ENCODE results near the gene FRMPD4. TPM values are rescaled to one million over a fixed set of nuclear protein-coding genes. Genes with fewer than 3 reads are reported as not detected.

The FRMPD4 gene
- polyA plus RNA-seq, 3 donors = 0.09 to 0.16 (median 0.10) TPM

- no peak for DNase-seq
Observed at GRCh38 chrX:12360986-12361598, 222.8 kb downstream of the FRMPD4 start.

DNA sequence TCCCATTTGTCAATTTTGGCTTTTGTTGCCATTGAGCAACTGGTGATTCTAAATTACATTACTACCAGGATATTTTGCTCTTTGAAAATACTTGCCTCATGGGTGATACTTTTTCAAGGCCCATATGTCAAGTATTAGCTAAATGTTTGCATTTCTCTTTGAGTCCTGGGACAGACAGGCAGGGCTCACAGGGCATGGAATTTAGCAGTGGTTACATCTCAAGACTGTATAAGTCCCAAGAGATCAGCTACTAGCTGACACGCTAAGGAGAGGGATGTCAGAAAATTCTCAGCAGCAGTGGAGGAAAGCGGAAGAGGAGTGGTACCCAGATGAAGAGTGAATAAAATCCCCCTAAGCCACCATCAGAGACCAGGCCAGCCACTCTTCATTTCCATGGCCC lies 224.9 kb downstream of the FRMPD4 start:
- no peak for DNase-seq

- no peak for DNase-seq
Observed at GRCh38 chrX:12366440-12366839, 228.2 kb downstream of the FRMPD4 start.

DNA sequence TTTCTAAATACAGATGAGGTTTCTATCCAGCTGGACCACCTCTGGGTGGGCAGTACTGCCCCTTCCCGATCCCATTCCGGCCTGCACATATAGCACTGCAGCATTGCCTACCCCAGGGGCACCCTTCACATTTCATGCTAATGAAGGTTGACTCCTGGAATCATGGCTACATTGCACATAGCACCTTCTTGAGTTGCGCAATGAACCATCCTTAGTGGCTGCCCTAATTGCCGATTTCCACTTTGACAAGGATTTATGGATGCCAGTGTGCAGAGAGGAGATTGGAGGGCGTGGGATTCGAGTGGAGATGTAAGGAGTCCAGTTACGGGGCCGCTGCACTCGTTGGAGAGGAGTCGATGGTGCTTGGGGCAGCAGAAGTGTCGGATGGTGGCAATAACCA lies 229.0 kb downstream of the FRMPD4 start:
- DNase-seq = no peak

GRCh38 chrX:12370497-12370986 lies 232.3 kb downstream of the FRMPD4 start:
- DNase-seq = no peak

DNA sequence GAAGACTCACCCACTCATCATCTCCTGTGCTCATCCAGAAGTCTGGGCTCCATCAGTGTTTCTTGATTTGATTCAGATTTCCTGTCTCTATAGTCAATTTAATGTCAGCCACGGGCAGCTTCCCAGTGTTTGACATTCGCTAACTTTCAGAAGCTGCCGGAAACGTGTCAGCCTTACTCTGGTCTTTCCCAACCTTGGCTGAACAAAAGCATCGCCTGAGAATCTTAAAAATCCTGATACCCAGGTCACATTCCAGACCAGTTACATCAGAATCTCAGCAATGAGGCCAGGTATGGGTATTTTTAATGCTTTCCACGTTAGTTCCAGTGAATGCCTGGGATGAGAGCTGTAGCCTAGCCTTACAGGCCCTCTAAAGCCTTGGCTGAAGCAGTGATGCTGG lies 233.8 kb downstream of the FRMPD4 start:
- DNase-seq = no peak

- DNase-seq = no peak
Observed at GRCh38 chrX:12374286-12374685, 236.0 kb downstream of the FRMPD4 start.

- peak; percentile 20 for DNase-seq
Observed at GRCh38 chrX:12378253-12378652, 240.0 kb downstream of the FRMPD4 start.

- DNase-seq = no peak
Observed at GRCh38 chrX:12378706-12379105, 240.4 kb downstream of the FRMPD4 start.

DNA sequence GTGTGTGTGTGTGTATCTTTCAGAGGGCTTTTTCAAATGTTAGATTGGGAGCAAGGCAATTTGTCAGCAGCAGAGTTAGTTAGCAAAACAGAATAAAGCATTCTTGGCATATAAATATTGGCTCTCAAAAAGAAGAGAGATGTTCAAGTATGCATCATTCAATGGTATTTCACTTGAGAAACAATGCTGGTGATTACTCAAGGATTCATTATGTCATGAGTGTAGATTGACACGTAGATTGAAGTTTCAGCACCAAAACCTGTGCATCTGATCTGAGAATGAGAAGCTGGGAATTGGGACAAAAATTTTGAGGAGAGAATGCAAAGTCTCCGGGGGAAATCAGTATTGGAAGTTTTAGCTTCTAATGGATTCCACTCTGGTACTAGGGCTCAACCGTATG lies 241.4 kb downstream of the FRMPD4 start:
- no peak for DNase-seq

GRCh38 chrX:12383196-12383595 lies 244.9 kb downstream of the FRMPD4 start:
- DNase-seq = no peak

GRCh38 chrX:12390301-12390700 lies 252.0 kb downstream of the FRMPD4 start:
- DNase-seq = no peak

DNA sequence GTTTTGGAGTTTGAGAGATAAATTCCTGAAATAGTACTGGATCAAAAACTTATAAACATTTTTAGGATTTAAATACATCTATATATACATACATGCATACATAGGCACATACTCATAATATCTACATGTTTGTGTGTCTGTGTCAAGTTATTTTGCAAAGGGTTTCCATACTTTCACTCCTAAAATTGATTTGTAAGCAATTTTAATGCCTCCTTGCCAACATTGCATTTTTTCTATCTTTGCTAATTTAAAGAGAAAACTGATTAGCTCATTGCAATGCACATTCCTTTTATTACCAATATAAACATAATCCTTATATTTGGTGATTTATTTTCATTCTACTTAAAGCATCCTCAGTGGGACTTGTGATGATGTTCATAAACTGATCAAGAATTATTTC lies 258.3 kb downstream of the FRMPD4 start:
- DNase-seq = no peak

DNA sequence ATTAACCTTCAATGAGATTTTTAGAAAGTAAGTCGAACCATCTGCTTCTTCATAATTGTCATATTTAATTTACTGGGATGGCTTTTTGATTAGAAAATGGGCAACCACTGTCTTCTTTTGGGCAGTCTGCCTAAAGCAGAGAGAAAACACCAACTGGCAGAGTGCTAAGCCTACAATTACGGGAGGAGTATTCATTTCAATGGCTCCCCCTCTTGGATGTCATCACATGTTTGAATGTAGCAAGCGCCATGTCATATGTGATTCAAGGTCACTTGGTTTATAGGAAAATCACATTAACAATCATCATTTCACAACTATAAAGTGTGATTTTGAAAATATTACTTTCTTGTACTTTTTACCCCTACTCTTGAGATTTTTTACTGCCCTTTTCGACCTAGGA lies 261.9 kb downstream of the FRMPD4 start:
- DNase-seq = no peak

DNA sequence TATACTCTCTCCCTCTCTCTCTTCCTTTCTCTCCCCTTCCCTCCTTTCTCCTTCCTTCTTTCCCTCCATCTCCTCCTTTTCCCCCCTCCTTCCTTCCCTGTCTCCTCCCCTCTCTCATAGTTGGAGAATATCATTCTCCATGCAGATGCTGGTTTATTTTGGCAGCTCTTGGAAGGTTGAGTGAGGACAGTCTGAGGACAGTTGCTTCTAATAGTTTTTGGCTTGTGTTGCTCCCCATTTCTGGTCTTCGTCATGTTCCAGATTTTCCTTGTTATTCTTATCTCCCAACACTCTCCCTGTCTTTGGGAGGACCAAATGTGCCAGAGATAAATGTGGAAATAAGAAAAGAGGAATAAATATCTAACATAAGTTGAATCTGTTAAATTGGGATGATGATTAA lies 263.0 kb downstream of the FRMPD4 start:
- DNase-seq = no peak

DNA sequence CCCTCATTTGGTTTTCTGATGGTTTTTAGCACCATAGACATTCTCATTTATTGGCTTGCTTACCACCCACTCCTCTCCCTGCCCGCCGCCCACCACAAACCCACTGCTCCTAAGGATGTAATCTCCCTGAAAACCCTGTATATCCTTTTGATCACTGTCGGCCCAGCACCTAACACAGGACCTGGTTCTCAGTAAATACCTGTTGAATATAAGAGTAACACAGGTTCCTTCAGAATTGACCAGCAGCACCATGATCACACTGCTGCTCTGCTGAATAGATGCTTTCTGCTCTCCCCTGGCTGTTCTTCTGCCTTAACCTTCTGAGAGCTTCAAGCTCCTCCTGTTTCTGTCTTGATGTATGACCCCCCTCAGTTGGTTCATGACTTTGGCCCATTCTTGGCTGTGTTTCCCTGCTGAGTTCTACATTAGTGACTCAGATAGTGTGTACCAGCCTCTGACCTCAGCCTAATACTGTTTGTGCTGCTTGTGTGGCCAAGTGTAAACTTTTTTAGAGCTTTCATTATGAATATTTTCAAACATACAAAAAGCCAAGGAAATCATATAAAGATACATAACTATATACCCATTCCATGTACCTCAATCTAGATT lies 265.3 kb downstream of the FRMPD4 start:
- DNase-seq = no peak

DNA sequence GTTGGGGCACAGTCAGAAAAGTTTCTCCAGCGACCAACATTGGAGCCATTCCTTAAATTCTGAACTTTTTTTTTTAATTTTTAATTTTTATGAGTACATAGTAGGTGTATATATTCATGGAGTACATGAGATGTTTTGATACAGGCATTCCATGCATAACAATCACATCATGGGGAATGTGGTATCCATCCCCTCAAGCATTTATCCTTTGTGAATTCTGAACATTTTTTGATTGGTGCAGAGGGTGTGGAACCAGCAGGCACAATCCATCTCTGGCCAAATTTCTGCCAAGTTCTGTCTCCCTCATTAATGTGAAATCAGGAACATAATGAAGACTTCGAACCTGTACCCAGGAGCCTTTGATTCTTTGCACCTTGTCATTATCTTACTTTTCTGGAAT lies 267.0 kb downstream of the FRMPD4 start:
- DNase-seq = no peak

DNA sequence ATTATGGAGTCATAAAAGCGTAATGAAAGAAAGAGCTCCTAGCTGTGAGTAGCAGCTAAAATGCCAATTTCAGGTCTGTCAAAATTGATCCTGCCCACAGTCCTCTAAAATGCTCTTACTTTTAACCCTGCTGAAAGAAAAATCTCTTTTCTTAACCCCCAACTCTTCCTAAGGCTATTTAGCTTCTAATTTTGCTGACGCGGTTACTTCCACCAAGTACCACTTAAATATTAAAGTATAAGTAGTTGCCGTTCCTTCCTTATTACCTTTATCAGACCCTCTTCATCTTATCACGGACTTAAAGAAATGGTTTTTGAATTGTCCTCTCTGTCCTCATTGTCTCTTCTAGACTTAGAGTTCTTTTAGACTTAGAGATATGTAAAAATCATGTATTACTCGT lies 272.2 kb downstream of the FRMPD4 start:
- DNase-seq = no peak

- DNase-seq = no peak
Observed at GRCh38 chrX:12411831-12412230, 273.6 kb downstream of the FRMPD4 start.

- no peak for DNase-seq
Observed at GRCh38 chrX:12412561-12412960, 274.3 kb downstream of the FRMPD4 start.

DNA sequence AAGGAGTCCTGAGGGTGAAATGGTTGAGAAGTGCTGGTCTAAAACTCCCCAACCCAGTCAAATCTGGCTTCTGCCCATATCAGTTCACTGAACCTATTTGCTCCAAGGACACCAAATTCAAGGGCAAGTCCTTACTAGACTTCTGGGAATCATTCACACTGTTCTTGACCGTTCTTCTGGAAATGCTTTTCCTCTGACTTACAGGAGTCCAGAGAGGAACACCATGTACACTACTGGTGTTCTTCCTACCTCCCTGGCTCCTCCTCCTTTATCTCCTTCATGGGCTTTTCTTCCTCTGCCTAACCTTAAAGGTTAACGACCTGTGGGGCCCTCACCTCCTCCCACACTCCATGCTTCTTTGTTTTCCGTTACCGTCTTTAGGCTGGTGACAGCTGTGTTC lies 281.3 kb downstream of the FRMPD4 start:
- no peak for DNase-seq

DNA sequence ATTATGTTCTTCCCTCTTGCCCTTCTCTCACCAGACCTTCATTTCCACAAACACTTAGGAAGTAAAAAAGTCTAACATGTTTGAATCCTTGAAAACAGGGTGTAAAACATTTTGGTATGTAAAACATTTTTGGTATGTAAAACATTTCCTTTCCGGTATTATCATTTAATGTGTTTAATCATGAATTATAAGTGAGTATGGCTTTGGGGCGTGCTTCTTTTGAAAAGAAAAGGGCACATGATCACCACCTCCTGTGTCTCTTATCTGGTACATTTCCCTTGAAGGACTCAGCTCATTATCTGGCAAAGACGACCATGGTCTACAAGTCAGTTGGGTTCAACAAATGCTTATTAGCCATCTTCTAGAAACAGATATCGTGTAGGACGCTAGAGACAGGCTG lies 283.6 kb downstream of the FRMPD4 start:
- DNase-seq = no peak

GRCh38 chrX:12423346-12423745 lies 285.1 kb downstream of the FRMPD4 start:
- DNase-seq = no peak

DNA sequence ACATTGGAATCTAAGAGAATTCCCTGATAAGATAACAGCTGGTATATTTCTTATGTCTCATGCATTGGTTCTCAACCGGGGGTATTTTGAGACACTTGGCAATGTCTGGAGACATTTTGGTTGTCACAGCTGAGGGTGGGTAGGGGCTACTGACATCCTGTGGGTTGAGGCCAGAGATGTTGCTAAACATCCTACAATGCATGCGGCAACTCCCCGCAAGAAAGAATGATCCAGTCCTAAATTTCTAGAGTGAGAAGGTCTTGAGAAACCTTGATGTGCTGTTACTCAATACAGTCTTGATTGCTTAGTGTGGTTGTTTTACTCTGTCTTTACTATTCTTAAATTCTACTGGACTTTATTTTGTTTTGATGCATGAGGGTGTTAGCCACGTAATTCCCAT lies 287.2 kb downstream of the FRMPD4 start:
- no peak for DNase-seq
